Kidney epithelial cell (primary cell): ENCODE results near the gene CD96. TPM values are rescaled to one million over a fixed set of nuclear protein-coding genes. Genes with fewer than 3 reads are reported as not detected.

Experiments
- DNase-seq: peaks from one replicate; pipeline ENCODE4 v3.0.0-alpha.2; 2010; ENCODE audit warnings: low read depth
- H3K27me3 ChIP-seq: 2 replicates; pipeline ENCODE4 v1.6.0; 2011; ENCODE audit warnings: low read length; ENCODE audit not compliant: control insufficient read depth, insufficient read depth
- H3K36me3 ChIP-seq: 2 replicates; pipeline ENCODE4 v1.5.1; 2011; ENCODE audit warnings: low read length; ENCODE audit not compliant: control insufficient read depth, insufficient read depth
- H3K4me3 ChIP-seq: 2 replicates; pipeline ENCODE4 v1.5.1; 2011; ENCODE audit warnings: low read depth, mild to moderate bottlenecking, control low read depth, low read length
- total RNA-seq: library from RNA; depleted of rRNA; stranded (reverse); fragments of >200 nt; gene quantifications from 2 replicates; pipeline ENCODE4 v1.2.3, GENCODE V29; 2015
- TF ChIP-seq, protein P1 (sequence below): IDR thresholded peaks from 2 replicates; pipeline ENCODE4 v1.5.1; 2011; ENCODE audit warnings: mild to moderate bottlenecking, moderate library complexity, low read length, control low read depth, inconsistent platforms; ENCODE audit not compliant: insufficient read depth, poor library complexity, severe bottlenecking

The CD96 gene
- total RNA-seq, 1 donor from 2014 or later: not detected

DNA sequence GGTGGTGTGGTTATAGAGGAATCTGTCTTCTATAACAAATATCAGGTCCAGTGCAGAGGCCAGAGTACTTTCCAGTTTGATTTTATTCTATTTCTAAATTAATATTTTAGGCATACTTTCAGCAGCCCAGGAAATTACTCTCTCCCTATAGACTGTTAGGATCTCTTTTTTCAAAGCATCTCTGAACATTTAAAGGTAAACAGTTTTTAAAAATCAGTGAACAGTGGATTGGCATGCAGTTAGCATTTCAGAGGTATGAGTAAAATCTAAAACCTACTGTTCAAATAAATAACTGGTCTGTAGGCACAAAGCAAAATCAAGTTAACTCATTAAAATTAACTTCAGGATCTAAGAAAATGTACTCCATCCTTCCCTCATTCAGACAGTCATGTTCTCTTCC, 50.1 kb downstream of the CD96 start:
- TF ChIP-seq, protein P1, sequence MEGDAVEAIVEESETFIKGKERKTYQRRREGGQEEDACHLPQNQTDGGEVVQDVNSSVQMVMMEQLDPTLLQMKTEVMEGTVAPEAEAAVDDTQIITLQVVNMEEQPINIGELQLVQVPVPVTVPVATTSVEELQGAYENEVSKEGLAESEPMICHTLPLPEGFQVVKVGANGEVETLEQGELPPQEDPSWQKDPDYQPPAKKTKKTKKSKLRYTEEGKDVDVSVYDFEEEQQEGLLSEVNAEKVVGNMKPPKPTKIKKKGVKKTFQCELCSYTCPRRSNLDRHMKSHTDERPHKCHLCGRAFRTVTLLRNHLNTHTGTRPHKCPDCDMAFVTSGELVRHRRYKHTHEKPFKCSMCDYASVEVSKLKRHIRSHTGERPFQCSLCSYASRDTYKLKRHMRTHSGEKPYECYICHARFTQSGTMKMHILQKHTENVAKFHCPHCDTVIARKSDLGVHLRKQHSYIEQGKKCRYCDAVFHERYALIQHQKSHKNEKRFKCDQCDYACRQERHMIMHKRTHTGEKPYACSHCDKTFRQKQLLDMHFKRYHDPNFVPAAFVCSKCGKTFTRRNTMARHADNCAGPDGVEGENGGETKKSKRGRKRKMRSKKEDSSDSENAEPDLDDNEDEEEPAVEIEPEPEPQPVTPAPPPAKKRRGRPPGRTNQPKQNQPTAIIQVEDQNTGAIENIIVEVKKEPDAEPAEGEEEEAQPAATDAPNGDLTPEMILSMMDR: no peak
- Histone ChIP-seq H3K27me3 (no peaks in the 10 kb centered on the region), H3K36me3 (no peaks in the 10 kb centered on the region), H3K4me3 (no peak overlapping the region)
- DNase-seq: no peak

DNA sequence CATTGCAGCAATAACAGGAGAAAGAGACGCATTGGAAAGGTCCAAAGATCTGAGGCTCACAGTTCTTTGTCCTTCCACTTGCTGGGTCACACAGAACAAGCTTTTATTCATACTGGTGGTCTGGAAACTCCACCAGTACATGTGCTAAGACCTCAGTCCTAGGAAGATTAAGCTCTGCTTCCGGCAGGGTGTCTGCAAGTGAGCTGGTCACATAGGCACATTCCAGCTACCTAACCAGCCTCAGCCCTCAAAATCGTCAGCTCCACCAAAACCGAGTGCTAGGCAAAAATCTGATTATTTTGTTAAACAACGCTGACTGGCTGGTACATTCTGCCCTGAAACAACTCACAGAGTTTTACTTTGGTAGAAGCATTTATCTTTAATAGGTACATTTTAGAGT, 50.9 kb downstream of the CD96 start:
- no peaks in the 10 kb centered on the region for H3K27me3 ChIP-seq
- no peak for DNase-seq

DNA sequence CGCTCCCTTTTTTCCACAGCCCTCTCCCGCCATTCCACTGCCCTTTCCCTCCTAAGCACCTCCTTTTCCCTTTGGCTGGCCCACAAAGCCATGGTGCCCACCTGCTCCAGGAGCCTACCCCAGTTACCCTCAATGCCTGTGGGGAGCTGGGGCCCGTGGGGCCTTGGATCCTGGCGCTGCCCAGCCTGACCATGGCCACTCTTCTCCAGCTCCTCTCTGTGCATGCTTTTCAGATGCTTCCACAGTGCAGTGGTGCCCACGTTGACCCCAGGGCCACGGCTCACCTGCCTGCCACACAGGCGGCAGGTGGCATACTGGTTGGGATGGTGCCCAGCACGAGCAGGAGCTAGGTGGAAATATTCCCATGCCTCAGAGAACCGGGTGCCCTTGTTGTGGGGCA, 51.7 kb downstream of the CD96 start:
- Histone ChIP-seq H3K36me3 (no peaks in the 10 kb centered on the region), H3K4me3 (no peak overlapping the region)
- DNase-seq: no peak

More for the DNA sequence above, 50.9 kb downstream of the CD96 start:
- TF ChIP-seq, protein P1: no peak
- Histone ChIP-seq H3K4me3 (peak overlapping the region; percentile 15), H3K36me3 (no peaks in the 10 kb centered on the region)

DNA sequence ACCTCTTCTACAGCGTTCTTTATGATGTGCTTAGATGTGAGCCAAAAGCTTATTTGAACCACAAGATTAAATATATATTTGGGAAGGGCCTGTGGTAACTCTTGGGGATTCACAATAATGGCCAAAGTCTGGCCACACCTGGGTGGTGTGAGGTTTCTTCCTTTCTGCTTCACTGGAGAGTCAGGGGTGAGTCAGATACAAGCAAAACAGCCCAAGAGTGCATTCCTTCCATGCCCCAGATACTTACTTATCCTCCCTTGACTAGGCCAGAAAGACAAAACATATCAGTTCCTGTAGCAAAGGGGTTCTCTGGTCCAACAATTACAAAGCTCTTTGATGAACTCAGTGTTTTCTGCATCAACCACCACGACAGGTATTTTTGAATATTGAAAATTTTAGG, 52.2 kb downstream of the CD96 start:
- peak; percentile 89 for DNase-seq
- H3K27me3 ChIP-seq: no peaks in the 10 kb centered on the region
- no peak overlapping the region for H3K4me3 ChIP-seq
- H3K36me3 ChIP-seq: no peaks in the 10 kb centered on the region
- TF ChIP-seq, protein P1: no peak

More for the DNA sequence above, 51.7 kb downstream of the CD96 start:
- TF ChIP-seq, protein P1: no peak
- no peaks in the 10 kb centered on the region for H3K27me3 ChIP-seq

DNA sequence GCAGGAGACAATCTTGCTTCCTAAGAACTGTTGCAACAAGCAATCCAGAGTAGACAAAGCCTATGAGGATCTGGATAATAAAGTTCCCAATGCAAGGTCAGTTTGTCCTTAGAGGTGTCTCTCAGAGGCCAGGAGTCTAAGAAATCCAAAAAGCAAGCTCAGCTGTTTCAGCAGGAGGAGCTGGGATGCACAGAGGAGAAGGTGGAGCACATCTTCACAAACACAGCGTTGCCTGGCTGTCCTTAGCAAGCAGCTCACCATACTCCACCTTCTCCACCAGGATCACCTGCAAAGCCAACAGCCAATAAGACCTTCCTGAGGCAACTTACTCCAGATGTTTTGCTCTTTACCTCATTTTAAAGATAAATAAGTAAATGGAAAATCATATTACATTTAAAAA, 52.8 kb downstream of the CD96 start:
- DNase-seq: no peak
- TF ChIP-seq, protein P1: no peak
- Histone ChIP-seq H3K4me3 (no peak overlapping the region), H3K36me3 (no peaks in the 10 kb centered on the region), H3K27me3 (no peaks in the 10 kb centered on the region)

DNA sequence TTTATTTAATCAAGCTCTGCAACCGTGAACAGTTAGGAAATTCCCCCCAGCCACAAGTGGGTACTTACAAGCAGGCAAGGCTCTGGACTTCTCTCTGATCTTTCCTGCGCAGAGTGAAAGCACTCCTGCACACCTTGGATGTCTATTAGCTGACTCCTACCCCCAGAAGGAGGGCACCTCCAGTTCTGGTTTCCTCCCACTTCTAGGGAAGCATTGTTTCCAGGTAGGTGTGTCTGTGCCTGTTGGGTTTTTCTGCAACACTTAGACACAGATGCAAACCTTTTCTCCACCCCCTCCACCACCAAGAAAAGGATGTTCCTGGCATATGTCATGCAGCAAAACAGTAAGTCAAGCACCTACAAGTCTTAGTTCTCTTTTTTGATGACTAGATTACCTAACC, 53.2 kb downstream of the CD96 start, which contains the start of gene ZBED2:
Gene ZBED2 (minus strand): TSS at position 115 of the 400 bp plus-strand sequence. CDS start 1,145 bp downstream, outside the sequence.
- TF ChIP-seq, protein P1: no peak
- no peak within 1 kb of the TSS for H3K4me3 ChIP-seq
- H3K27me3 ChIP-seq: no peaks in the 10 kb centered on the region
- DNase-seq: no peak
- no peaks in the 10 kb centered on the region for H3K36me3 ChIP-seq
